Neural cell (in vitro differentiated cells): Measurements from ENCODE around the gene NGEF. TPM values are rescaled to one million over a fixed set of nuclear protein-coding genes. Genes with fewer than 3 reads are reported as not detected.

Source experiments
- H2AFZ ChIP-seq: fragments of 200-600, 300-800 bp; sonication (generic), shearing (Covaris generic); 2 replicates; pipeline ENCODE4 v1.6.0; 2014; ENCODE audit warnings: low read depth, mild to moderate bottlenecking, antibody characterized with exemption, low read length, moderate library complexity
- H3F3A ChIP-seq: fragments of 200-600 bp; shearing (Covaris generic); 2 replicates; pipeline ENCODE4 v1.6.1; 2016; ENCODE audit warnings: mild to moderate bottlenecking, moderate library complexity, mixed read lengths, antibody characterized with exemption, low read length; ENCODE audit not compliant: insufficient read depth, poor library complexity, severe bottlenecking
- H3K27ac ChIP-seq: fragments of 200-600, 300-800 bp; sonication (generic), shearing (Covaris generic); 2 replicates; pipeline ENCODE4 v1.5.1; 2014; ENCODE audit warnings: mild to moderate bottlenecking, low read length, moderate library complexity
- H3K27me3 ChIP-seq: fragments of 300-800, 200-600 bp; sonication (generic), shearing (Covaris generic); 2 replicates; pipeline ENCODE4 v1.6.0; 2014; ENCODE audit warnings: mild to moderate bottlenecking, low read depth, low read length, moderate library complexity; ENCODE audit not compliant: insufficient read depth
- H3K36me3 ChIP-seq: fragments of 300-800, 200-600 bp; sonication (generic), shearing (Covaris generic); 2 replicates; pipeline ENCODE4 v1.5.1; 2014; ENCODE audit warnings: mild to moderate bottlenecking, antibody characterized with exemption, low read length, moderate library complexity; ENCODE audit not compliant: insufficient read depth
- H3K4me2 ChIP-seq: fragments of 300-800, 200-600 bp; sonication (generic), shearing (Covaris generic); 2 replicates; pipeline ENCODE4 v1.6.0; 2014; ENCODE audit warnings: mild to moderate bottlenecking, low read length
- H3K4me3 ChIP-seq: fragments of 300-800, 200-600 bp; sonication (generic), shearing (Covaris generic); 2 replicates; pipeline ENCODE4 v1.5.1; 2014; ENCODE audit warnings: mild to moderate bottlenecking, low read length, moderate library complexity
- H3K79me2 ChIP-seq: fragments of 200-600 bp; shearing (Covaris generic); replicated peaks from 2 replicates; pipeline ENCODE4 v1.6.0; 2014; ENCODE audit warnings: mild to moderate bottlenecking, low read length, moderate library complexity; ENCODE audit not compliant: insufficient read depth
- H3K9ac ChIP-seq: fragments of 300-800, 200-600 bp; sonication (generic), shearing (Covaris generic); 2 replicates; pipeline ENCODE4 v1.6.1; 2016; ENCODE audit warnings: mild to moderate bottlenecking, low read length, mixed read lengths
- H3K9me2 ChIP-seq: fragments of 200-600 bp; shearing (Covaris generic); 2 replicates; pipeline ENCODE4 v1.6.1; 2016; ENCODE audit warnings: mild to moderate bottlenecking, low read length, mixed read lengths; ENCODE audit not compliant: insufficient read depth
- H3K9me3 ChIP-seq: fragments of 200-600, 300-800 bp; sonication (generic), shearing (Covaris generic); 2 replicates; pipeline ENCODE4 v1.6.1; 2016; ENCODE audit warnings: mild to moderate bottlenecking, mixed run types, low read length, moderate library complexity, mixed read lengths
- H4K20me1 ChIP-seq: fragments of 200-600 bp; shearing (Covaris generic); 2 replicates; pipeline ENCODE4 v1.6.1; 2016; ENCODE audit warnings: mild to moderate bottlenecking, mixed run types; ENCODE audit not compliant: insufficient read depth
- EP300 ChIP-seq: fragments of 450-650 bp; conservative IDR thresholded peaks from 2 replicates; pipeline ENCODE4 v1.6.1; 2014; ENCODE audit warnings: antibody characterized with exemption, mild to moderate bottlenecking, moderate library complexity; ENCODE audit not compliant: poor library complexity, severe bottlenecking
- EZH2 ChIP-seq: fragments of 200-600, 300-800 bp; shearing (Covaris generic), sonication (generic); IDR thresholded peaks from 2 replicates; pipeline ENCODE4 v1.6.1; 2014; ENCODE audit warnings: antibody characterized with exemption, low read length, borderline replicate concordance, mild to moderate bottlenecking; ENCODE audit not compliant: insufficient read depth, poor library complexity, severe bottlenecking
- MXI1 ChIP-seq: fragments of 450-650 bp; conservative IDR thresholded peaks from 2 replicates; pipeline ENCODE4 v1.6.1; 2014; ENCODE audit warnings: antibody characterized with exemption, mild to moderate bottlenecking; ENCODE audit not compliant: poor library complexity, severe bottlenecking
- POLR2AphosphoS5 ChIP-seq: IDR thresholded peaks from 2 replicates; pipeline ENCODE4 v1.6.1; 2012
- RAD21 ChIP-seq: fragments of 450-650 bp; conservative IDR thresholded peaks from 2 replicates; pipeline ENCODE4 v1.6.1; 2014; ENCODE audit warnings: antibody characterized with exemption, mild to moderate bottlenecking, moderate library complexity
- SMC3 ChIP-seq: fragments of 450-650 bp; conservative IDR thresholded peaks from 2 replicates; pipeline ENCODE4 v1.6.1; 2014; ENCODE audit warnings: antibody characterized with exemption, mild to moderate bottlenecking, moderate library complexity; ENCODE audit not compliant: poor library complexity
- TAF1 ChIP-seq: IDR thresholded peaks from 2 replicates; pipeline ENCODE4 v1.6.1; 2012; ENCODE audit warnings: low read depth
- polyA plus RNA-seq: library from polyadenylated mRNA; depleted of rRNA; stranded (reverse); fragments of >200 nt; gene quantifications from 2 replicates; pipeline ENCODE4 v1.2.3, GENCODE V29; 2014
- TF ChIP-seq, protein P1 (sequence below): fragments of 450-650 bp; IDR thresholded peaks from 2 replicates; pipeline ENCODE4 v1.5.1; 2014; ENCODE audit warnings: antibody characterized with exemption, mild to moderate bottlenecking, moderate library complexity; ENCODE audit not compliant: poor library complexity, severe bottlenecking
- TF ChIP-seq, protein P2 (sequence below): IDR thresholded peaks from 2 replicates; pipeline ENCODE4 v1.6.1; 2012; ENCODE audit warnings: borderline replicate concordance

The NGEF gene
- polyA plus RNA-seq, 1 donor from 2014 or later, result 5.2 TPM

- TF ChIP-seq EZH2, result no peak
Observed at GRCh38 chr2:232942831-232943230, 70.2 kb downstream of the NGEF start (continued).

GRCh38 chr2:232941912-232942594 is 71.0 kb downstream of the NGEF start:
- no peaks in the 10 kb centered on the region for H3K79me2 ChIP-seq

GRCh38 chr2:232941400-232941799 is 71.7 kb downstream of the NGEF start:
- no peak overlapping the region for H3K9ac ChIP-seq
- H3K9me2 ChIP-seq, result no peaks in the 10 kb centered on the region
- H3F3A ChIP-seq, result no peaks in the 10 kb centered on the region
- TF ChIP-seq EP300, result no peak
- TF ChIP-seq TAF1, result no peak
- TF ChIP-seq, protein P1, sequence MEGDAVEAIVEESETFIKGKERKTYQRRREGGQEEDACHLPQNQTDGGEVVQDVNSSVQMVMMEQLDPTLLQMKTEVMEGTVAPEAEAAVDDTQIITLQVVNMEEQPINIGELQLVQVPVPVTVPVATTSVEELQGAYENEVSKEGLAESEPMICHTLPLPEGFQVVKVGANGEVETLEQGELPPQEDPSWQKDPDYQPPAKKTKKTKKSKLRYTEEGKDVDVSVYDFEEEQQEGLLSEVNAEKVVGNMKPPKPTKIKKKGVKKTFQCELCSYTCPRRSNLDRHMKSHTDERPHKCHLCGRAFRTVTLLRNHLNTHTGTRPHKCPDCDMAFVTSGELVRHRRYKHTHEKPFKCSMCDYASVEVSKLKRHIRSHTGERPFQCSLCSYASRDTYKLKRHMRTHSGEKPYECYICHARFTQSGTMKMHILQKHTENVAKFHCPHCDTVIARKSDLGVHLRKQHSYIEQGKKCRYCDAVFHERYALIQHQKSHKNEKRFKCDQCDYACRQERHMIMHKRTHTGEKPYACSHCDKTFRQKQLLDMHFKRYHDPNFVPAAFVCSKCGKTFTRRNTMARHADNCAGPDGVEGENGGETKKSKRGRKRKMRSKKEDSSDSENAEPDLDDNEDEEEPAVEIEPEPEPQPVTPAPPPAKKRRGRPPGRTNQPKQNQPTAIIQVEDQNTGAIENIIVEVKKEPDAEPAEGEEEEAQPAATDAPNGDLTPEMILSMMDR, result no peak
- TF ChIP-seq EZH2, result no peak
- TF ChIP-seq RAD21, result no peak
- no peak for TF ChIP-seq MXI1
- TF ChIP-seq SMC3, result no peak
- TF ChIP-seq, protein P2, sequence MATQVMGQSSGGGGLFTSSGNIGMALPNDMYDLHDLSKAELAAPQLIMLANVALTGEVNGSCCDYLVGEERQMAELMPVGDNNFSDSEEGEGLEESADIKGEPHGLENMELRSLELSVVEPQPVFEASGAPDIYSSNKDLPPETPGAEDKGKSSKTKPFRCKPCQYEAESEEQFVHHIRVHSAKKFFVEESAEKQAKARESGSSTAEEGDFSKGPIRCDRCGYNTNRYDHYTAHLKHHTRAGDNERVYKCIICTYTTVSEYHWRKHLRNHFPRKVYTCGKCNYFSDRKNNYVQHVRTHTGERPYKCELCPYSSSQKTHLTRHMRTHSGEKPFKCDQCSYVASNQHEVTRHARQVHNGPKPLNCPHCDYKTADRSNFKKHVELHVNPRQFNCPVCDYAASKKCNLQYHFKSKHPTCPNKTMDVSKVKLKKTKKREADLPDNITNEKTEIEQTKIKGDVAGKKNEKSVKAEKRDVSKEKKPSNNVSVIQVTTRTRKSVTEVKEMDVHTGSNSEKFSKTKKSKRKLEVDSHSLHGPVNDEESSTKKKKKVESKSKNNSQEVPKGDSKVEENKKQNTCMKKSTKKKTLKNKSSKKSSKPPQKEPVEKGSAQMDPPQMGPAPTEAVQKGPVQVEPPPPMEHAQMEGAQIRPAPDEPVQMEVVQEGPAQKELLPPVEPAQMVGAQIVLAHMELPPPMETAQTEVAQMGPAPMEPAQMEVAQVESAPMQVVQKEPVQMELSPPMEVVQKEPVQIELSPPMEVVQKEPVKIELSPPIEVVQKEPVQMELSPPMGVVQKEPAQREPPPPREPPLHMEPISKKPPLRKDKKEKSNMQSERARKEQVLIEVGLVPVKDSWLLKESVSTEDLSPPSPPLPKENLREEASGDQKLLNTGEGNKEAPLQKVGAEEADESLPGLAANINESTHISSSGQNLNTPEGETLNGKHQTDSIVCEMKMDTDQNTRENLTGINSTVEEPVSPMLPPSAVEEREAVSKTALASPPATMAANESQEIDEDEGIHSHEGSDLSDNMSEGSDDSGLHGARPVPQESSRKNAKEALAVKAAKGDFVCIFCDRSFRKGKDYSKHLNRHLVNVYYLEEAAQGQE, result no peak
- TF ChIP-seq POLR2AphosphoS5, result no peak
- H3K79me2 ChIP-seq, result no peaks in the 10 kb centered on the region
- H3K27me3 ChIP-seq, result no peaks in the 10 kb centered on the region
- no peak overlapping the region for H2AFZ ChIP-seq
- no peaks in the 10 kb centered on the region for H3K36me3 ChIP-seq
- H4K20me1 ChIP-seq, result no peaks in the 10 kb centered on the region
- no peaks in the 10 kb centered on the region for H3K9me3 ChIP-seq
- H3K4me3 ChIP-seq, result no peak overlapping the region
- no peak overlapping the region for H3K4me2 ChIP-seq
- H3K27ac ChIP-seq, result no peak overlapping the region

More at GRCh38 chr2:232941912-232942594, 71.0 kb downstream of the NGEF start:
- Histone ChIP-seq H4K20me1 (no peaks in the 10 kb centered on the region), H3K4me3 (no peak overlapping the region), H3K4me2 (no peak overlapping the region), H3K9ac (no peak overlapping the region), H3K27ac (no peak overlapping the region), H2AFZ (no peak overlapping the region), H3K27me3 (no peaks in the 10 kb centered on the region), H3K36me3 (no peaks in the 10 kb centered on the region), H3K9me3 (no peaks in the 10 kb centered on the region), H3F3A (no peaks in the 10 kb centered on the region), H3K9me2 (no peaks in the 10 kb centered on the region)
- TF ChIP-seq, protein P1, result no peak
